ENCODE data around the gene RIMS3.
"Not testable (repeated sequence)": the region's sequence is repeated elsewhere in the genome, so short reads cannot be mapped to it uniquely, and the experiment has no call there.

RIMS3 gene

GRCh38 chr1:40665335-40666171 is at the start of gene RIMS3:
TSS of gene RIMS3 (minus strand) at chr1:40665682. CDS start at chr1:40641925, 23,757 bp downstream.
- ATAC-seq (peak; percentile 69), DNase-seq (ENCODE audit: low spot score in 2 of 2) (peak; percentile 89 to 94)
- Mint-ChIP-seq H3K36me3 (no peaks in the 10 kb centered on the region), H3K9me3 (no peaks in the 10 kb centered on the region), H3K27ac (peak within 1 kb of the TSS; percentile 63), H3K4me3 (peak within 1 kb of the TSS; percentile 76), H3K4me1 (peaks cover 31% of the 10 kb centered on the region)

GRCh38 chr1:40712997-40713396 is 47.5 kb upstream of the RIMS3 start:
- peaks cover 64% of the 10 kb centered on the region for H3K4me1 Mint-ChIP-seq
- peak overlapping the region; percentile 40 for H3K4me3 Mint-ChIP-seq
- ATAC-seq (no peak), DNase-seq (ENCODE audit: low spot score in 2 of 2) (no peak)
- no peaks in the 10 kb centered on the region for H3K9me3 Mint-ChIP-seq
- H3K27ac Mint-ChIP-seq, result peak overlapping the region; percentile 82
- no peaks in the 10 kb centered on the region for H3K36me3 Mint-ChIP-seq

GRCh38 chr1:40712405-40712944 is 47.0 kb upstream of the RIMS3 start:
- DNase-seq (ENCODE audit: low spot score in 2 of 2) (no peak), ATAC-seq (no peak)
- Mint-ChIP-seq H3K9me3 (no peaks in the 10 kb centered on the region), H3K36me3 (no peaks in the 10 kb centered on the region), H3K27ac (peak overlapping the region; percentile 82), H3K4me3 (peak overlapping the region; percentile 88), H3K4me1 (peaks cover 65% of the 10 kb centered on the region)

- ATAC-seq (peak; percentile 65), DNase-seq (ENCODE audit: low spot score in 2 of 2) (no peak)
- Mint-ChIP-seq H3K4me1 (peaks cover 63% of the 10 kb centered on the region), H3K9me3 (no peaks in the 10 kb centered on the region), H3K4me3 (peak overlapping the region; percentile 88), H3K36me3 (no peaks in the 10 kb centered on the region), H3K27ac (peak overlapping the region; percentile 88)
Observed at GRCh38 chr1:40711465-40712404, 46.3 kb upstream of the RIMS3 start.

- Mint-ChIP-seq H3K27ac (peak overlapping the region; percentile 51), H3K9me3 (no peaks in the 10 kb centered on the region), H3K4me1 (peaks cover 62% of the 10 kb centered on the region), H3K4me3 (peak overlapping the region; percentile 88), H3K36me3 (no peaks in the 10 kb centered on the region)
- DNase-seq (ENCODE audit: low spot score in 2 of 2), result no peak
- no peak for ATAC-seq
Observed at GRCh38 chr1:40710581-40711315, 45.3 kb upstream of the RIMS3 start.

- H3K4me1 Mint-ChIP-seq, result peaks cover 62% of the 10 kb centered on the region
- H3K9me3 Mint-ChIP-seq, result no peaks in the 10 kb centered on the region
- ATAC-seq (no peak), DNase-seq (ENCODE audit: low spot score in 2 of 2) (no peak)
- H3K27ac Mint-ChIP-seq, result peak overlapping the region; percentile 93
- no peaks in the 10 kb centered on the region for H3K36me3 Mint-ChIP-seq
- H3K4me3 Mint-ChIP-seq, result peak overlapping the region; percentile 88
Observed at GRCh38 chr1:40709802-40710278, 44.4 kb upstream of the RIMS3 start.

GRCh38 chr1:40709100-40709801 is 43.8 kb upstream of the RIMS3 start:
- H3K4me1 Mint-ChIP-seq, result peaks cover 68% of the 10 kb centered on the region
- peak overlapping the region; percentile 88 for H3K4me3 Mint-ChIP-seq
- H3K27ac Mint-ChIP-seq, result peak overlapping the region; percentile 93
- no peaks in the 10 kb centered on the region for H3K36me3 Mint-ChIP-seq
- no peaks in the 10 kb centered on the region for H3K9me3 Mint-ChIP-seq
- ATAC-seq (peak; percentile 96), DNase-seq (ENCODE audit: low spot score in 2 of 2) (peak; percentile 41 to 80)

- H3K4me3 Mint-ChIP-seq, result peak overlapping the region; percentile 88
- H3K36me3 Mint-ChIP-seq, result no peaks in the 10 kb centered on the region
- H3K9me3 Mint-ChIP-seq, result no peaks in the 10 kb centered on the region
- peak; percentile 83 for ATAC-seq
- H3K27ac Mint-ChIP-seq, result peak overlapping the region; percentile 93
- H3K4me1 Mint-ChIP-seq, result peaks cover 69% of the 10 kb centered on the region
- DNase-seq (ENCODE audit: low spot score in 2 of 2), result no peak
Observed at GRCh38 chr1:40708750-40709099, 43.2 kb upstream of the RIMS3 start.

GRCh38 chr1:40706626-40707025 is 41.1 kb upstream of the RIMS3 start:
- Mint-ChIP-seq H3K9me3 (no peaks in the 10 kb centered on the region), H3K27ac (peak overlapping the region; percentile 56), H3K4me1 (peaks cover 59% of the 10 kb centered on the region), H3K36me3 (no peaks in the 10 kb centered on the region), H3K4me3 (no peak overlapping the region)
- DNase-seq (ENCODE audit: low spot score in 2 of 2), result no peak
- ATAC-seq, result no peak

- H3K4me3 Mint-ChIP-seq, result no peak overlapping the region
- peaks cover 49% of the 10 kb centered on the region for H3K4me1 Mint-ChIP-seq
- DNase-seq (ENCODE audit: low spot score in 2 of 2) (no peak), ATAC-seq (no peak)
- H3K27ac Mint-ChIP-seq, result no peak overlapping the region
- no peaks in the 10 kb centered on the region for H3K9me3 Mint-ChIP-seq
- no peaks in the 10 kb centered on the region for H3K36me3 Mint-ChIP-seq
Observed at GRCh38 chr1:40704817-40705733, 39.6 kb upstream of the RIMS3 start.

GRCh38 chr1:40703316-40703715 is 37.8 kb upstream of the RIMS3 start:
- ATAC-seq, result no peak
- Mint-ChIP-seq H3K4me1 (peaks cover 47% of the 10 kb centered on the region), H3K4me3 (no peak overlapping the region), H3K9me3 (no peaks in the 10 kb centered on the region), H3K36me3 (peaks cover 7% of the 10 kb centered on the region), H3K27ac (no peak overlapping the region)
- no peak for DNase-seq (ENCODE audit: low spot score in 2 of 2)

GRCh38 chr1:40702810-40703209 is 37.3 kb upstream of the RIMS3 start:
- not testable (repeated sequence) for ATAC-seq; H3K9me3 Mint-ChIP-seq; DNase-seq (ENCODE audit: low spot score in 2 of 2); H3K4me3 Mint-ChIP-seq; H3K36me3 Mint-ChIP-seq; H3K27ac Mint-ChIP-seq
- H3K4me1 Mint-ChIP-seq, result peaks cover 44% of the 10 kb centered on the region

GRCh38 chr1:40701684-40702083 is 36.2 kb upstream of the RIMS3 start:
- no peaks in the 10 kb centered on the region for H3K9me3 Mint-ChIP-seq
- H3K27ac Mint-ChIP-seq, result no peak overlapping the region
- peaks cover 55% of the 10 kb centered on the region for H3K4me1 Mint-ChIP-seq
- H3K4me3 Mint-ChIP-seq, result no peak overlapping the region
- DNase-seq (ENCODE audit: low spot score in 2 of 2) (no peak), ATAC-seq (no peak)
- peaks cover 9% of the 10 kb centered on the region for H3K36me3 Mint-ChIP-seq

Measured in stimulated activated effector memory CD8-positive, alpha-beta T cell treated with anti-CD3 and anti-CD28 coated beads, Interleukin-12 subunit alpha, Interleukin-12 subunit beta, amount 100 ng/mL, for 72 hours (primary cell).